Neural progenitor cell (in vitro differentiated cells): ENCODE measurements around the gene POT1. TPM values are rescaled to one million over a fixed set of nuclear protein-coding genes. Genes with fewer than 3 reads are reported as not detected.

Experiments
- DNase-seq: peaks from one replicate; pipeline ENCODE4 v3.0.0-alpha.2; 2016; ENCODE audit warnings: low spot score
- H2AFZ ChIP-seq: fragments of 200-600 bp; sonication (generic); replicated peaks from 2 replicates; pipeline ENCODE4 v1.6.1; 2016; ENCODE audit warnings: antibody characterized with exemption
- H3F3A ChIP-seq: fragments of 200-600 bp; sonication (generic); 2 replicates; pipeline ENCODE4 v1.6.1; 2016; ENCODE audit warnings: antibody characterized with exemption, low read depth
- H3K27ac ChIP-seq: fragments of 200-600 bp; sonication (generic); 2 replicates; pipeline ENCODE4 v1.5.1; 2016; ENCODE audit warnings: mild to moderate bottlenecking
- H3K27me3 ChIP-seq: fragments of 200-600 bp; sonication (generic); 2 replicates; pipeline ENCODE4 v1.6.1; 2016; ENCODE audit warnings: mild to moderate bottlenecking, moderate library complexity
- H3K36me3 ChIP-seq: fragments of 200-600 bp; sonication (generic); 2 replicates; pipeline ENCODE4 v1.5.1; 2016
- H3K4me1 ChIP-seq: fragments of 200-600 bp; sonication (generic); 2 replicates; pipeline ENCODE4 v1.6.1; 2016; ENCODE audit warnings: mixed run types
- H3K4me2 ChIP-seq: fragments of 200-600 bp; sonication (generic); 2 replicates; pipeline ENCODE4 v1.6.1; 2016
- H3K4me3 ChIP-seq: fragments of 200-600 bp; sonication (generic); 2 replicates; pipeline ENCODE4 v1.5.1; 2016
- H3K79me2 ChIP-seq: fragments of 200-600 bp; sonication (generic); 2 replicates; pipeline ENCODE4 v1.6.1; 2016; ENCODE audit warnings: low read depth
- H3K9ac ChIP-seq: fragments of 200-600 bp; sonication (generic); 2 replicates; pipeline ENCODE4 v1.6.1; 2016
- H3K9me3 ChIP-seq: fragments of 200-600 bp; sonication (generic); 2 replicates; pipeline ENCODE4 v1.5.1; 2016; ENCODE audit warnings: low read depth
- H4K20me1 ChIP-seq: fragments of 200-600 bp; sonication (generic); 2 replicates; pipeline ENCODE4 v1.6.1; 2016; ENCODE audit warnings: low read depth
- H3K27ac Mint-ChIP-seq: 3 replicates; pipeline ENCODE4 v1.8.0; 2021; ENCODE audit warnings: mixed read lengths
- H3K27me3 Mint-ChIP-seq: 2 replicates; pipeline ENCODE4 v1.8.0; 2022; ENCODE audit warnings: low read depth, mild to moderate bottlenecking, inconsistent platforms, moderate library complexity, mixed read lengths; ENCODE audit not compliant: insufficient read depth
- H3K36me3 Mint-ChIP-seq: 3 replicates; pipeline ENCODE4 v1.8.0; 2021; ENCODE audit warnings: mixed read lengths
- H3K4me1 Mint-ChIP-seq: 3 replicates; pipeline ENCODE4 v1.8.0; 2021; ENCODE audit warnings: mixed read lengths
- H3K4me3 Mint-ChIP-seq: 3 replicates; pipeline ENCODE4 v1.8.0; 2021; ENCODE audit warnings: mild to moderate bottlenecking, moderate library complexity, mixed read lengths
- H3K9me3 Mint-ChIP-seq: 3 replicates; pipeline ENCODE4 v1.8.0; 2020; ENCODE audit warnings: mixed read lengths
- CTCF ChIP-seq: fragments of 200-600 bp; sonication (generic); IDR thresholded peaks from 2 replicates; pipeline ENCODE4 v1.5.1; 2017; ENCODE audit warnings: antibody characterized with exemption, mild to moderate bottlenecking
- EZH2 ChIP-seq: fragments of 200-600 bp; sonication (generic); IDR thresholded peaks from 2 replicates; pipeline ENCODE4 v1.6.1; 2017; ENCODE audit warnings: antibody characterized with exemption, mild to moderate bottlenecking, moderate library complexity
- EZH2phosphoT487 ChIP-seq: fragments of 200-600 bp; sonication (generic); IDR thresholded peaks from 2 replicates; pipeline ENCODE4 v1.6.1; 2017; ENCODE audit warnings: antibody characterized with exemption
- total RNA-seq: library from RNA; depleted of rRNA; stranded (reverse); fragments of >200 nt; gene quantifications from 2 replicates; pipeline ENCODE4 v1.2.3, GENCODE V29; 2015; ENCODE audit warnings: low replicate concordance

POT1 gene
- total RNA-seq, 1 donor from 2014 or later = 108 TPM

DNA sequence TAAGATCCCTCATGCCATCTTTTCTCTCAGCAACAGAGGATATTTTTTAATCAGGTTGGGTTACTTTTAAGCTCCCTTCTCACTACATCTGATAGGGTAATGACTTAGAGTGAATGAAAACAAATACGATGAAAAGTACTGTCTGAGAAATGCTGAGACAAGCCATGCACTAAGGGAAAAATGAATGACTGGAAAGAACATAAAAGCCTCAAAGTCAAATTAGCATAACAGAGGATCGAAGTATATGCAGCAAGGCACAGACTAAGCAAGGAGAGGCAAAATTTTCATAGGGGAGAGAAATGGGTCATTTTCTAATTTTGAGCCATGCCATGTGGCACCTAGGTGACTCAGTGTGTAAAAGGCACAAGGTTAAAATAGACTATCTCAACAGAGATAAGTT lies 8.5 kb upstream of the POT1 start:
- H4K20me1 ChIP-seq = no peaks in the 10 kb centered on the region
- no peak overlapping the region for H3K9ac ChIP-seq
- Mint-ChIP-seq H3K9me3 (no peaks in the 10 kb centered on the region), H3K27ac (no peak overlapping the region), H3K4me3 (no peak overlapping the region), H3K4me1 (no peaks in the 10 kb centered on the region), H3K27me3 (no peaks in the 10 kb centered on the region), H3K36me3 (no peaks in the 10 kb centered on the region)
- no peaks in the 10 kb centered on the region for H3F3A ChIP-seq
- no peak for DNase-seq
- no peak overlapping the region for H2AFZ ChIP-seq
- no peaks in the 10 kb centered on the region for H3K27me3 ChIP-seq
- no peaks in the 10 kb centered on the region for H3K79me2 ChIP-seq
- no peaks in the 10 kb centered on the region for H3K36me3 ChIP-seq
- H3K27ac ChIP-seq = no peak overlapping the region
- H3K4me2 ChIP-seq = no peak overlapping the region
- TF ChIP-seq CTCF = no peak
- no peak for TF ChIP-seq EZH2
- no peak overlapping the region for H3K4me3 ChIP-seq
- H3K9me3 ChIP-seq = no peaks in the 10 kb centered on the region
- no peaks in the 10 kb centered on the region for H3K4me1 ChIP-seq

GRCh38 chr7:124937076-124937475 lies 7.5 kb upstream of the POT1 start:
- Histone ChIP-seq H3K9me3 (no peaks in the 10 kb centered on the region), H3F3A (no peaks in the 10 kb centered on the region), H3K79me2 (no peaks in the 10 kb centered on the region), H3K4me3 (no peak overlapping the region), H3K4me2 (no peak overlapping the region), H3K9ac (no peak overlapping the region), H2AFZ (no peak overlapping the region), H3K27me3 (no peaks in the 10 kb centered on the region), H3K27ac (no peak overlapping the region), H3K36me3 (no peaks in the 10 kb centered on the region), H3K4me1 (no peaks in the 10 kb centered on the region), H4K20me1 (no peaks in the 10 kb centered on the region)
- Mint-ChIP-seq H3K36me3 (no peaks in the 10 kb centered on the region), H3K4me1 (no peaks in the 10 kb centered on the region), H3K27ac (no peak overlapping the region), H3K27me3 (no peaks in the 10 kb centered on the region), H3K4me3 (no peak overlapping the region), H3K9me3 (no peaks in the 10 kb centered on the region)
- DNase-seq = no peak
- TF ChIP-seq EZH2phosphoT487 (no peak), EZH2 (no peak), CTCF (no peak)

- Histone ChIP-seq H3K4me1 (no peaks in the 10 kb centered on the region), H3K36me3 (no peaks in the 10 kb centered on the region), H3K79me2 (no peaks in the 10 kb centered on the region), H3F3A (peaks cover 16% of the 10 kb centered on the region), H3K27me3 (no peaks in the 10 kb centered on the region), H4K20me1 (no peaks in the 10 kb centered on the region), H3K4me3 (no peak overlapping the region), H2AFZ (no peak overlapping the region), H3K27ac (no peak overlapping the region), H3K9me3 (no peaks in the 10 kb centered on the region), H3K9ac (no peak overlapping the region), H3K4me2 (no peak overlapping the region)
- Mint-ChIP-seq H3K36me3 (no peaks in the 10 kb centered on the region), H3K9me3 (no peaks in the 10 kb centered on the region), H3K27ac (no peak overlapping the region), H3K27me3 (no peaks in the 10 kb centered on the region), H3K4me1 (no peaks in the 10 kb centered on the region), H3K4me3 (no peak overlapping the region)
- TF ChIP-seq EZH2 (no peak), EZH2phosphoT487 (no peak), CTCF (no peak)
- DNase-seq = no peak
These were observed 5.2 kb upstream of the POT1 start for GRCh38 chr7:124934841-124935240.
